Measurements from ENCODE around the gene GOLGA2. TPM values are rescaled to one million over a fixed set of nuclear protein-coding genes. Genes with fewer than 3 reads are reported as not detected.

The GOLGA2 gene
- total RNA-seq, 1 experiment from 2014 or later: 60.5 TPM

GRCh38 chr9:128249908-128250838, 25.6 kb downstream of the GOLGA2 start:
- Histone ChIP-seq H2AFZ (ENCODE audit: low read length) (0 out of 2 replicates have a peak overlapping the region, but pooled peaks have one; percentile 30), H3K4me2 (ENCODE audit: low read length) (peak overlapping the region; percentile 37; the same call in 1 of the 2 replicates), H3K4me1 (ENCODE audit: insufficient read depth, low read length) (no peaks in the 10 kb centered on the region), H3K79me2 (ENCODE audit: low read length) (no peaks in the 10 kb centered on the region), H3K9me3 (ENCODE audit: low read length) (no peaks in the 10 kb centered on the region), H3K36me3 (ENCODE audit: low read depth, low read length) (no peaks in the 10 kb centered on the region), H3K4me3 (ENCODE audit: low read length) (no peak overlapping the region), H4K20me1 (ENCODE audit: low read length) (no peaks in the 10 kb centered on the region), H3K27ac (ENCODE audit: low read length) (no peak overlapping the region), H3F3A (ENCODE audit: low read length, unreplicated experiment) (no peaks in the 10 kb centered on the region), H3K9me2 (replicated peaks; ENCODE audit: low read length) (no peaks in the 10 kb centered on the region), H3K9ac (ENCODE audit: low read length) (no peak overlapping the region), H3K27me3 (ENCODE audit: low read length) (no peaks in the 10 kb centered on the region)
- BruUV-seq (replicated peaks): no TSS peak
- intact Hi-C loops (cut with micrococcal nuclease): loop anchor here (10.0 kb wide), 1 partner anchor 45 kb away; the partner anchor contains the start of gene DNM1
- peak; percentile 57 for DNase-seq
- no peak for TF ChIP-seq EZH2 (IDR thresholded peaks at IDR 0.05; ENCODE audit: low read length, unreplicated experiment)
- no peak for TF ChIP-seq EZH2phosphoT487 (IDR thresholded peaks at IDR 0.05; ENCODE audit: borderline replicate concordance, low read length)
- TF ChIP-seq CTCF (conservative IDR thresholded peaks at IDR 0.05; ENCODE audit: low read depth, low read length): no peak
- POLR2A ChIA-PET (ENCODE audit: unreplicated experiment): no interaction called here
- CTCF ChIA-PET: no interaction called here
- ATAC-seq: peak; percentile 83

- Histone ChIP-seq H3K36me3 (ENCODE audit: low read depth, low read length) (no peaks in the 10 kb centered on the region), H3K27me3 (ENCODE audit: low read length) (no peaks in the 10 kb centered on the region), H2AFZ (ENCODE audit: low read length) (no peak overlapping the region), H3K27ac (ENCODE audit: low read length) (no peak overlapping the region), H3K9ac (ENCODE audit: low read length) (no peak overlapping the region), H3K4me3 (ENCODE audit: low read length) (no peak overlapping the region), H3K4me1 (ENCODE audit: insufficient read depth, low read length) (no peaks in the 10 kb centered on the region), H4K20me1 (ENCODE audit: low read length) (no peaks in the 10 kb centered on the region), H3F3A (ENCODE audit: low read length, unreplicated experiment) (no peaks in the 10 kb centered on the region), H3K79me2 (ENCODE audit: low read length) (no peaks in the 10 kb centered on the region), H3K9me3 (ENCODE audit: low read length) (no peaks in the 10 kb centered on the region), H3K4me2 (ENCODE audit: low read length) (no peak overlapping the region), H3K9me2 (replicated peaks; ENCODE audit: low read length) (no peaks in the 10 kb centered on the region)
- ChIA-PET POLR2A (ENCODE audit: unreplicated experiment) (no interaction called here), CTCF (no interaction called here)
- DNase-seq (no peak), ATAC-seq (no peak)
- BruUV-seq (replicated peaks): no TSS peak
- TF ChIP-seq EZH2phosphoT487 (IDR thresholded peaks at IDR 0.05; ENCODE audit: borderline replicate concordance, low read length) (no peak), CTCF (conservative IDR thresholded peaks at IDR 0.05; ENCODE audit: low read depth, low read length) (no peak), EZH2 (IDR thresholded peaks at IDR 0.05; ENCODE audit: low read length, unreplicated experiment) (no peak)
- intact Hi-C loops (cut with micrococcal nuclease): no loop called here
These were observed 26.3 kb downstream of the GOLGA2 start for GRCh38 chr9:128249558-128249907.

- Histone ChIP-seq H3K4me3 (ENCODE audit: low read length) (no peak overlapping the region), H3K9me2 (replicated peaks; ENCODE audit: low read length) (no peaks in the 10 kb centered on the region), H4K20me1 (ENCODE audit: low read length) (no peaks in the 10 kb centered on the region), H3K27ac (ENCODE audit: low read length) (no peak overlapping the region), H3K36me3 (ENCODE audit: low read depth, low read length) (no peaks in the 10 kb centered on the region), H3K9me3 (ENCODE audit: low read length) (no peaks in the 10 kb centered on the region), H3K9ac (ENCODE audit: low read length) (no peak overlapping the region), H3K27me3 (ENCODE audit: low read length) (no peaks in the 10 kb centered on the region), H3F3A (ENCODE audit: low read length, unreplicated experiment) (no peaks in the 10 kb centered on the region), H2AFZ (ENCODE audit: low read length) (no peak overlapping the region), H3K4me2 (ENCODE audit: low read length) (no peak overlapping the region), H3K4me1 (ENCODE audit: insufficient read depth, low read length) (no peaks in the 10 kb centered on the region), H3K79me2 (ENCODE audit: low read length) (no peaks in the 10 kb centered on the region)
- CTCF ChIA-PET: no interaction called here
- intact Hi-C loops (cut with micrococcal nuclease): no loop called here
- TF ChIP-seq EZH2phosphoT487 (IDR thresholded peaks at IDR 0.05; ENCODE audit: borderline replicate concordance, low read length): no peak
- no peak for TF ChIP-seq EZH2 (IDR thresholded peaks at IDR 0.05; ENCODE audit: low read length, unreplicated experiment)
- no peak for TF ChIP-seq CTCF (conservative IDR thresholded peaks at IDR 0.05; ENCODE audit: low read depth, low read length)
- POLR2A ChIA-PET (ENCODE audit: unreplicated experiment): no interaction called here
- BruUV-seq (replicated peaks): no TSS peak
- DNase-seq (no peak), ATAC-seq (no peak)
These were observed 28.5 kb downstream of the GOLGA2 start for GRCh38 chr9:128247226-128247803.

Data from PC-3 (cell line).